AG09319 (cell line): ENCODE results near the gene USH1C.

ENCODE experiments used
- DNase-seq: peaks from one replicate; pipeline ENCODE4 v3.0.0-alpha.2; 2010; ENCODE audit warnings: low read depth; ENCODE audit errors: extremely low read depth
- CTCF ChIP-seq: IDR thresholded peaks from 2 replicates; pipeline ENCODE4 v1.5.1; 2011; ENCODE audit warnings: low read depth, mild to moderate bottlenecking, inconsistent platforms, low read length, moderate library complexity

Gene USH1C

GRCh38 chr11:17517186-17517585 lies 27.0 kb downstream of the USH1C start:
- no peak for DNase-seq
- no peak for TF ChIP-seq CTCF

GRCh38 chr11:17516551-17517150 lies 27.6 kb downstream of the USH1C start:
- TF ChIP-seq CTCF, result no peak
- no peak for DNase-seq

- no peak for TF ChIP-seq CTCF
- DNase-seq, result no peak
Measured at GRCh38 chr11:17515443-17516176, 28.6 kb downstream of the USH1C start.

GRCh38 chr11:17514476-17514875 lies 29.7 kb downstream of the USH1C start:
- no peak for TF ChIP-seq CTCF

GRCh38 chr11:17513853-17514252 lies 30.4 kb downstream of the USH1C start:
- no peak for DNase-seq
- TF ChIP-seq CTCF, result no peak

More at GRCh38 chr11:17514476-17514875, 29.7 kb downstream of the USH1C start:
- no peak for DNase-seq

GRCh38 chr11:17512101-17512500 lies 32.1 kb downstream of the USH1C start:
- no peak for DNase-seq
- no peak for TF ChIP-seq CTCF

GRCh38 chr11:17511571-17511970 lies 32.6 kb downstream of the USH1C start:
- TF ChIP-seq CTCF, result no peak
- no peak for DNase-seq
